Kidney (tissue), 14 donors: Measurements from ENCODE around the gene PPT2. TPM values are rescaled to one million over a fixed set of nuclear protein-coding genes. Genes with fewer than 3 reads are reported as not detected.
"Not testable (repeated sequence)": the region's sequence is repeated elsewhere in the genome, so short reads cannot be mapped to it uniquely, and the experiment has no call there.

ENCODE experiments used
- DNase-seq, 5 donors: peaks; one replicate each; pipeline ENCODE4 v3.0.0-alpha.2; 2013 to 2020
- FAIRE-seq: peaks from 2 replicates; lab custom pipeline; 2012; peaks lifted over from hg19 to GRCh38; lab: Jason Lieb, UNC
- H3K27ac ChIP-seq, 2 donors: one replicate each; pipeline ENCODE4 v1.7.0; 2013; ENCODE audit warnings: low read depth in 2 of 2, low read length in 2 of 2, inconsistent platforms in 1 of 2
- H3K27me3 ChIP-seq: one replicate; pipeline ENCODE4 v1.7.1; 2013; ENCODE audit warnings: low read length, inconsistent platforms; ENCODE audit not compliant: control insufficient read depth, insufficient read depth
- H3K36me3 ChIP-seq, 3 donors: one replicate each; pipeline versions ENCODE4 v1.7.0 to v1.7.1; 2013; ENCODE audit warnings: low read length in 3 of 3, control low read depth in 1 of 3, inconsistent platforms in 1 of 3; ENCODE audit not compliant: insufficient read depth in 3 of 3, control insufficient read depth in 2 of 3
- H3K4me1 ChIP-seq, 3 donors: one replicate each; pipeline versions ENCODE4 v1.7.0 to v1.7.1; 2013; ENCODE audit warnings: low read length in 3 of 3, inconsistent platforms in 1 of 3, low read depth in 1 of 3; ENCODE audit not compliant: control insufficient read depth in 2 of 3, insufficient read depth in 2 of 3
- H3K4me3 ChIP-seq, 3 donors: one replicate each; pipeline versions ENCODE4 v1.7.0 to v1.8.1; 2013; ENCODE audit warnings: low read length in 3 of 3, control low read depth in 1 of 3, inconsistent platforms in 1 of 3
- H3K9ac ChIP-seq, 3 donors: one replicate each; pipeline versions ENCODE4 v1.7.0 to v1.7.1; 2013; ENCODE audit warnings: low read length in 3 of 3, control low read depth in 1 of 3, inconsistent platforms in 1 of 3
- H3K9me3 ChIP-seq, 3 donors: one replicate each; pipeline versions ENCODE4 v1.7.0 to v1.7.1; 2013; ENCODE audit warnings: low read length in 3 of 3, control low read depth in 1 of 3, inconsistent platforms in 1 of 3; ENCODE audit not compliant: control insufficient read depth in 2 of 3, insufficient read depth in 1 of 3
- CTCF ChIP-seq: IDR thresholded peaks from 3 replicates; pipeline ENCODE4 v1.5.1; 2012; ENCODE audit warnings: mild to moderate bottlenecking, moderate library complexity, borderline replicate concordance; ENCODE audit not compliant: insufficient read depth; ENCODE audit errors: extremely low read depth
- intact Hi-C: fragments of 100-400 bp; cut with DNase I; formaldehyde crosslinking; loops from one replicate; pipeline ENCODE4 v1.11.1; 2022
- polyA plus RNA-seq: library from polyadenylated mRNA; stranded (reverse); fragments of 350-450 nt; fragmentation: Illumina TruSeq; extraction: RNeasy Lipid Tissue Mini Kit (QIAGEN cat#74804); gene quantifications from one replicate; pipeline ENCODE4 v1.2.3, GENCODE V29; 2014; ENCODE audit warnings: low read depth, low replicate concordance; ENCODE audit not compliant: insufficient read depth
- total RNA-seq: library from RNA; stranded (reverse); fragmentation: NEBNext Ultra II Directional; extraction: Animal tissue kit (Norgen Biotek cat#: 25700); gene quantifications from one replicate; pipeline ENCODE4 v1.2.1, GENCODE V29; 2021
- donor health status: control.
- donor health status: control.
- donor health status: control.
- donor health status: control.
- donor health status: control.
- donor health status: DM: yes; HTN: yes; CAD: no.
- donor health status: Normal renal cell carcinoma (clear cell type).

PPT2 gene
- total and polyA plus RNA-seq, 2 donors from 2014 or later, result 20.3 to 23.0 TPM

GRCh38 chr6:32140420-32141046 is 13.4 kb upstream of the PPT2 start:
- no peaks in the 10 kb centered on the region for H3K27me3 ChIP-seq
- no peaks in the 10 kb centered on the region for H3K36me3 ChIP-seq
- no peak overlapping the region for H3K27ac ChIP-seq
- no peak overlapping the region for H3K9ac ChIP-seq
- no peak for TF ChIP-seq CTCF
- intact Hi-C loops, result no loop called here
- no peaks in the 10 kb centered on the region for H3K9me3 ChIP-seq
- H3K4me1 ChIP-seq, result no peaks in the 10 kb centered on the region
- H3K4me3 ChIP-seq, result no peak overlapping the region
- DNase-seq (no peak), FAIRE-seq (no peak)

- H3K9me3 ChIP-seq, H3K27me3 ChIP-seq, intact Hi-C loops, H3K9ac ChIP-seq, DNase-seq, H3K36me3 ChIP-seq, H3K27ac ChIP-seq, H3K4me3 ChIP-seq, H3K4me1 ChIP-seq, FAIRE-seq: not testable (repeated sequence)
These were observed 9.7 kb upstream of the PPT2 start for GRCh38 chr6:32144238-32144637.

- H3K27ac ChIP-seq, result no peak overlapping the region
- no peak for FAIRE-seq
These were observed 7.7 kb upstream of the PPT2 start for GRCh38 chr6:32146287-32146686.

GRCh38 chr6:32146687-32147086 is 7.3 kb upstream of the PPT2 start:
- H3K27ac ChIP-seq, result no peak overlapping the region
- no peaks in the 10 kb centered on the region for H3K4me1 ChIP-seq
- H3K27me3 ChIP-seq, result no peaks in the 10 kb centered on the region
- FAIRE-seq, result no peak
- no peak for TF ChIP-seq CTCF
- no peaks in the 10 kb centered on the region for H3K9me3 ChIP-seq
- DNase-seq, result no peak
- H3K36me3 ChIP-seq, result no peaks in the 10 kb centered on the region
- no peak overlapping the region for H3K9ac ChIP-seq
- intact Hi-C loops, result no loop called here
- H3K4me3 ChIP-seq, result no peak overlapping the region

More at GRCh38 chr6:32146287-32146686, 7.7 kb upstream of the PPT2 start:
- H3K36me3 ChIP-seq, result no peaks in the 10 kb centered on the region
- no peaks in the 10 kb centered on the region for H3K9me3 ChIP-seq
- TF ChIP-seq CTCF, result no peak
- H3K9ac ChIP-seq, result no peak overlapping the region
- intact Hi-C loops, result no loop called here
- H3K4me1 ChIP-seq, result no peaks in the 10 kb centered on the region
- no peaks in the 10 kb centered on the region for H3K27me3 ChIP-seq
- no peak overlapping the region for H3K4me3 ChIP-seq
- DNase-seq, result no peak
